ENCODE data around the gene MTFR2.
A peak's percentile ranks its signal among the peaks of the same experiment; 100 is the strongest.
"Not testable (repeated sequence)": the region's sequence is repeated elsewhere in the genome, so short reads cannot be mapped to it uniquely, and the experiment has no call there.

The MTFR2 gene

DNA sequence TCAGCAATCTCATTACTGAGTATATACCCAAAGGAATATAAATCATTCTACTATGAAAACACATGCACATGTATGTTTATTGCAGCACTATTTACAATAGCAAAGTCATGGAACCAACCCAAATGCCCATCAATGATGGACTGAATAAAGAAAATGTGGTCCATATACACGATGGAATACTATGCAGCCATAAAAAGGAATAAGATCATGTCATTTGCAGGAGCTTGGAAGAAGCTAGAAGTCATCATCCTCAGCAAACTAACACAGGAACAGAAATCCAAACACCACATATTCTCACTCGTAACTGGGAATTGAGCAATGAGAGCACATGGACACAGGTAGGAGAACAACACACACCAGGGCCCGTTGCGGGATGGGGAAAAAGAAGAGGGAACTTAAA lies 25.1 kb downstream of the MTFR2 start:
- H3K27me3 ChIP-seq (ENCODE audit: control insufficient read depth in 1 of 2, insufficient read depth in 1 of 2, low read length in 2 of 2); H3K4me2 ChIP-seq (ENCODE audit: low read length, poor library complexity, severe bottlenecking); H3K4ac ChIP-seq (ENCODE audit: low read depth in 1 of 2, low read length in 2 of 2); H3K4me3 ChIP-seq (ENCODE audit: insufficient read depth in 1 of 2, low read depth in 1 of 2, low read length in 2 of 2); H2BK12ac ChIP-seq (ENCODE audit: low read length in 2 of 2); H3K36me3 ChIP-seq (ENCODE audit: control insufficient read depth in 1 of 2, insufficient read depth in 2 of 2, low read depth in 1 of 2, low read length in 2 of 2); H2BK5ac ChIP-seq (ENCODE audit: low read depth, low read length, poor library complexity, severe bottlenecking); H2BK120ac ChIP-seq (ENCODE audit: low read depth, low read length); H3K9ac ChIP-seq (ENCODE audit: low read length); H4K91ac ChIP-seq (ENCODE audit: low read length); H2BK15ac ChIP-seq (ENCODE audit: low read depth, poor library complexity, severe bottlenecking); DNase-seq; H3K4me1 ChIP-seq (ENCODE audit: control insufficient read depth, insufficient read depth, low read depth, low read length); H2AFZ ChIP-seq (ENCODE audit: low read depth, low read length); H3K79me1 ChIP-seq (replicated peaks; ENCODE audit: low read length, poor library complexity, severe bottlenecking); H3K18ac ChIP-seq (ENCODE audit: low read depth in 1 of 2, low read length in 2 of 2); H3K27ac ChIP-seq (ENCODE audit: low read length, poor library complexity, severe bottlenecking); H4K8ac ChIP-seq (ENCODE audit: low read length); H3K9me3 ChIP-seq (ENCODE audit: control insufficient read depth, low read length); H3K23ac ChIP-seq (ENCODE audit: low read length in 2 of 2); H3K14ac ChIP-seq (ENCODE audit: low read length in 2 of 2): not testable (repeated sequence)
- 100% methylated on average over 4 of the region's 4 CpGs for WGBS
- H2AK5ac ChIP-seq (ENCODE audit: low read length, severe bottlenecking) = peak overlapping the region; percentile 59

- H2BK12ac ChIP-seq (ENCODE audit: low read length in 2 of 2) = no peak overlapping the region
- no peak overlapping the region for H3K9ac ChIP-seq (ENCODE audit: low read length)
- no peak overlapping the region for H2AFZ ChIP-seq (ENCODE audit: low read depth, low read length)
- no peak for DNase-seq
- no peak overlapping the region for H3K14ac ChIP-seq (ENCODE audit: low read length in 2 of 2)
- H2BK15ac ChIP-seq (ENCODE audit: low read depth, poor library complexity, severe bottlenecking) = no peak overlapping the region
- H4K8ac ChIP-seq (ENCODE audit: low read length) = no peak overlapping the region
- no peak overlapping the region for H3K4ac ChIP-seq (ENCODE audit: low read depth in 1 of 2, low read length in 2 of 2)
- H3K23ac ChIP-seq (ENCODE audit: low read length in 2 of 2) = no peak overlapping the region
- no peak overlapping the region for H2AK5ac ChIP-seq (ENCODE audit: low read length, severe bottlenecking)
- no peak overlapping the region for H2BK120ac ChIP-seq (ENCODE audit: low read depth, low read length)
- peaks cover 2% of the 10 kb centered on the region for H3K9me3 ChIP-seq (ENCODE audit: control insufficient read depth, low read length)
- WGBS = 100% methylated on average over 4 of the region's 10 CpGs
- no peak overlapping the region for H3K4me3 ChIP-seq (ENCODE audit: insufficient read depth in 1 of 2, low read depth in 1 of 2, low read length in 2 of 2)
- no peak overlapping the region for H2BK5ac ChIP-seq (ENCODE audit: low read depth, low read length, poor library complexity, severe bottlenecking)
- H3K4me2 ChIP-seq (ENCODE audit: low read length, poor library complexity, severe bottlenecking) = no peak overlapping the region
- H3K4me1 ChIP-seq (ENCODE audit: control insufficient read depth, insufficient read depth, low read depth, low read length) = no peaks in the 10 kb centered on the region
- H3K27me3 ChIP-seq (ENCODE audit: control insufficient read depth in 1 of 2, insufficient read depth in 1 of 2, low read length in 2 of 2) = no peaks in the 10 kb centered on the region
- no peak overlapping the region for H3K27ac ChIP-seq (ENCODE audit: low read length, poor library complexity, severe bottlenecking)
- H4K91ac ChIP-seq (ENCODE audit: low read length) = no peak overlapping the region
- no peak overlapping the region for H3K18ac ChIP-seq (ENCODE audit: low read depth in 1 of 2, low read length in 2 of 2)
- H3K79me1 ChIP-seq (replicated peaks; ENCODE audit: low read length, poor library complexity, severe bottlenecking) = no peaks in the 10 kb centered on the region
- H3K36me3 ChIP-seq (ENCODE audit: control insufficient read depth in 1 of 2, insufficient read depth in 2 of 2, low read depth in 1 of 2, low read length in 2 of 2) = no peaks in the 10 kb centered on the region
These were observed 33.4 kb downstream of the MTFR2 start for GRCh38 chr6:136216503-136217401.

DNA sequence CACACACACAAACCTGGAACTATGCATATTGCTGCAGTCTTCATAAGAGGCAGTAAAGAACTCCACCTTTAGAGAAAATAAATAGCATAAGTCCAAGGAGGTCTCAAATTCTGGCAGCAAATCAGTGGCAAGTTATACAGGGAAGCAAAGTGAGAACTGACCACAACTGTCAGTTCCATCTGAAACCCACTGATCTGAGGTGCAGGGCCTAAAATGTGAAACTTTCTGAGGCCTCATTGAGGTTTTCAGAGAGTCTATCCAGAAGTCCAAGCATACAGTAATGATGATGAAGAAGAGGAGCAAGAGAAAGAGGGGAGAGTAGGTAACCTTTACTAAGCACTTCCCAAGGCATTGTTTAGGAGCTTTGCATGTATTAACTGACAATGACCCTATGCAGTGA lies 36.3 kb downstream of the MTFR2 start:
- Histone ChIP-seq H2BK120ac (ENCODE audit: low read depth, low read length) (no peak overlapping the region), H3K9ac (ENCODE audit: low read length) (no peak overlapping the region), H3K79me1 (replicated peaks; ENCODE audit: low read length, poor library complexity, severe bottlenecking) (no peaks in the 10 kb centered on the region), H2BK15ac (ENCODE audit: low read depth, poor library complexity, severe bottlenecking) (no peak overlapping the region), H2BK5ac (ENCODE audit: low read depth, low read length, poor library complexity, severe bottlenecking) (no peak overlapping the region), H3K18ac (ENCODE audit: low read depth in 1 of 2, low read length in 2 of 2) (peak overlapping the region in 1 of 2 experiments; percentile 60), H3K9me3 (ENCODE audit: control insufficient read depth, low read length) (no peaks in the 10 kb centered on the region), H4K91ac (ENCODE audit: low read length) (peak overlapping the region; percentile 67), H2AFZ (ENCODE audit: low read depth, low read length) (no peak overlapping the region), H3K4me3 (ENCODE audit: insufficient read depth in 1 of 2, low read depth in 1 of 2, low read length in 2 of 2) (no peak overlapping the region), H3K27me3 (ENCODE audit: control insufficient read depth in 1 of 2, insufficient read depth in 1 of 2, low read length in 2 of 2) (no peaks in the 10 kb centered on the region), H3K4ac (ENCODE audit: low read depth in 1 of 2, low read length in 2 of 2) (no peak overlapping the region), H3K23ac (ENCODE audit: low read length in 2 of 2) (no peak overlapping the region), H3K27ac (ENCODE audit: low read length, poor library complexity, severe bottlenecking) (no peak overlapping the region), H3K14ac (ENCODE audit: low read length in 2 of 2) (no peak overlapping the region), H2BK12ac (ENCODE audit: low read length in 2 of 2) (peak overlapping the region in 1 of 2 experiments; percentile 7), H3K4me2 (ENCODE audit: low read length, poor library complexity, severe bottlenecking) (no peak overlapping the region), H3K36me3 (ENCODE audit: control insufficient read depth in 1 of 2, insufficient read depth in 2 of 2, low read depth in 1 of 2, low read length in 2 of 2) (no peaks in the 10 kb centered on the region), H2AK5ac (ENCODE audit: low read length, severe bottlenecking) (no peak overlapping the region), H3K4me1 (ENCODE audit: control insufficient read depth, insufficient read depth, low read depth, low read length) (no peaks in the 10 kb centered on the region), H4K8ac (ENCODE audit: low read length) (no peak overlapping the region)
- no peak for DNase-seq

GRCh38 chr6:136213012-136213539 lies 37.0 kb downstream of the MTFR2 start:
- Histone ChIP-seq H3K4me3 (ENCODE audit: insufficient read depth in 1 of 2, low read depth in 1 of 2, low read length in 2 of 2) (no peak overlapping the region), H4K91ac (ENCODE audit: low read length) (no peak overlapping the region), H2BK15ac (ENCODE audit: low read depth, poor library complexity, severe bottlenecking) (no peak overlapping the region), H3K27me3 (ENCODE audit: control insufficient read depth in 1 of 2, insufficient read depth in 1 of 2, low read length in 2 of 2) (no peaks in the 10 kb centered on the region), H2AFZ (ENCODE audit: low read depth, low read length) (no peak overlapping the region), H3K79me1 (replicated peaks; ENCODE audit: low read length, poor library complexity, severe bottlenecking) (no peaks in the 10 kb centered on the region), H3K4me2 (ENCODE audit: low read length, poor library complexity, severe bottlenecking) (no peak overlapping the region), H3K23ac (ENCODE audit: low read length in 2 of 2) (no peak overlapping the region), H3K18ac (ENCODE audit: low read depth in 1 of 2, low read length in 2 of 2) (no peak overlapping the region), H2AK5ac (ENCODE audit: low read length, severe bottlenecking) (no peak overlapping the region), H2BK5ac (ENCODE audit: low read depth, low read length, poor library complexity, severe bottlenecking) (no peak overlapping the region), H3K14ac (ENCODE audit: low read length in 2 of 2) (no peak overlapping the region), H3K4ac (ENCODE audit: low read depth in 1 of 2, low read length in 2 of 2) (no peak overlapping the region), H3K36me3 (ENCODE audit: control insufficient read depth in 1 of 2, insufficient read depth in 2 of 2, low read depth in 1 of 2, low read length in 2 of 2) (no peaks in the 10 kb centered on the region), H4K8ac (ENCODE audit: low read length) (no peak overlapping the region), H3K9me3 (ENCODE audit: control insufficient read depth, low read length) (no peaks in the 10 kb centered on the region), H3K27ac (ENCODE audit: low read length, poor library complexity, severe bottlenecking) (no peak overlapping the region), H2BK120ac (ENCODE audit: low read depth, low read length) (no peak overlapping the region), H3K4me1 (ENCODE audit: control insufficient read depth, insufficient read depth, low read depth, low read length) (no peaks in the 10 kb centered on the region), H2BK12ac (ENCODE audit: low read length in 2 of 2) (no peak overlapping the region), H3K9ac (ENCODE audit: low read length) (no peak overlapping the region)
- peak; percentile 62 for DNase-seq
- 76% methylated on average over 3 of the region's 5 CpGs for WGBS

Data from mesenchymal stem cell (in vitro differentiated cells and primary cell).